MM.1S (cell line): ENCODE measurements around the gene PLXDC2.

Experiments
- CTCF ChIP-seq: fragments of 300-600 bp; sonication (generic); IDR thresholded peaks from 2 replicates; pipeline ENCODE4 v1.5.1; 2016; ENCODE audit warnings: antibody characterized with exemption, low read length, mixed read lengths
- EZH2phosphoT487 ChIP-seq: fragments of 300-600 bp; sonication (generic); IDR thresholded peaks from 2 replicates; pipeline ENCODE4 v1.6.1; 2018; ENCODE audit warnings: antibody characterized with exemption, low read length

- no peak for TF ChIP-seq CTCF
- no peak for TF ChIP-seq EZH2phosphoT487
Measured at GRCh38 chr10:19809481-19809880, 6.8 kb upstream of the PLXDC2 start.
